ENCODE measurements around the gene PRICKLE2. TPM values are rescaled to one million over a fixed set of nuclear protein-coding genes. Genes with fewer than 3 reads are reported as not detected.

PRICKLE2 gene
- total RNA-seq, 2 experiments from 2014 or later: not detected

DNA sequence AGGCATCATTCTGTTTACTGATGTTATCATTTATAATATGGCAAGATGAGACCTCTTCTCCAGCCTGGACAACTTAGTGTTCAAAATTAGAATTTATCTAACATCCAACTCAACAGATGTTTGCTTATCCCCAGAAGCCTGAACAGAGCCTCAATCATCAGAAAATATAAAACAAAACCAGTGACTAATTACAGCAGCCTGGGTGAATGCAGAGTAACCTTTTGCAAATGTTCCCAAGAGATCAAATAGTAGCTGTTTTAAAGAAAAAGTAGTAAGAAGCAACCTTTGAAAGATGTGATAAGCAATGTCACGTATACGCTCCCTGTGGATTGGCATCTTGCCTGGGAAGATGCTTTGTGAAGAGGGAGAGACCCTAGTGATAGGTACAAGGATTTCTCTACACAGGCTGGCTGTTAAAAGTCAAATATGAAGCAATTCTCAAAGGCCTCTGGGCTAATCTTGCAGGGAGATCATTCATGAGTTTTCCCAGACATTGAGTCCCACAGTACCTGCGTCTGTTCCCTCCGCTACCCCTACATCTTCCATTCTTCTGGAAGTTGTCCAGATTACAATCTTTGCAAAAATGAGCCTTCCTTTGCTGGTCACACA lies 39.3 kb upstream of the PRICKLE2 start:
- intact Hi-C loops (cut with micrococcal nuclease): no loop called here
- Mint-ChIP-seq H3K4me1 (ENCODE audit: low read depth) (no peaks in the 10 kb centered on the region), H3K4me3 (no peak overlapping the region), H3K9me3 (no peaks in the 10 kb centered on the region), H3K27me3 (peaks cover 23% of the 10 kb centered on the region), H3K36me3 (no peaks in the 10 kb centered on the region), H3K27ac (no peak overlapping the region)
- ChIA-PET POLR2A (no interaction called here), CTCF (no interaction called here)
- DNase-seq: no peak

DNA sequence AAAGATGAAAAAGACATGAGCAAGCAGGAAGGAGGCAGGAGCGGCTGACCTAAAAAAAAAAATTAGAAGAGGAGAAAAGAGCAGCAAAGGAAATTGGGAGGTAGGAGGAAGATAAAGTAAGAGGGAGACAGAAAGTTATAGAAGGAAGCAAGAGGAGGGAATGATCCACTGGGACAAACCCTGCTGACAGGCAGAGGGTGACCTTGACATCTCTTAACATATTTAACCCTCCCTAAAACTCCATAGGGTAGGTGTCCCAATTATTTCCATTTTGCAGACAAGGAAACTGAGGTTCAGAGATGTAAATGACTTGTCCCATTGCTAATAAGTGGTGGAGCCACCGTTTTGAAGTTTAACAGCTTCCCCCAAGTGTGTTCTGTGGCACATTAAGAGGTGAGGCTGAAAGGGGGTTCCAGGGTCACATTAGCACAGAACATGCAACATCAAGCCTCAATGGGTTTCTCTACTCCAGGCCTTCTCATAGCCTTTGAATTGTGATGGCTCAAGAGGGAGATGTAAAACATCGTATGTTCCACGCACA lies 37.4 kb upstream of the PRICKLE2 start:
- CTCF ChIA-PET: interaction anchor here (1.2 kb wide), 1 partner anchor 17 kb away, joined by 3 read pairs; no protein-coding TSS in a partner anchor
- H3K4me3 Mint-ChIP-seq: no peak overlapping the region
- no peaks in the 10 kb centered on the region for H3K9me3 Mint-ChIP-seq
- H3K36me3 Mint-ChIP-seq: no peaks in the 10 kb centered on the region
- no peaks in the 10 kb centered on the region for H3K4me1 Mint-ChIP-seq (ENCODE audit: low read depth)
- DNase-seq: no peak
- peaks cover 16% of the 10 kb centered on the region for H3K27me3 Mint-ChIP-seq
- no peak overlapping the region for H3K27ac Mint-ChIP-seq
- intact Hi-C loops (cut with micrococcal nuclease): no loop called here
- POLR2A ChIA-PET: no interaction called here

DNA sequence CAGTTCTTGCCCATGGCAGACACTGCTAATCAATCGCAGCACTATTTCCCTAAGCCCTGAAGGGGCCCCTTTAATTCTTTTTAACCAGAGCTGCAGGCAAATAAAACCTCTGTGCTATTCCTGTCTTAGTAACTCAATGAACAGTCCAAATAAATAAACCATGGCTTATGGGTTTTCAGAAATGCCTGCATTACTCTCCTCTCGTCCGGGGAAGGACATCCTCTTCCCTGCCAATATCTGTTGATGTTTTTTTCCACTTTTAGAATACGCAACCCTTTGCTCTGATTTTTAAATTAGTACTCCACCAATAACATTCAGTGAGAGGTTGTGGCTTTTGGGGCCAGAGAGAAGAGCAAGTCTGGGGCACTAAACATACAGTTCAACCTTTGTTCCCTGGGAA lies 35.2 kb upstream of the PRICKLE2 start:
- ChIA-PET POLR2A (no interaction called here), CTCF (interaction anchor here (0.6 kb wide), 1 partner anchor 266 kb away, joined by 3 read pairs; no protein-coding TSS in a partner anchor)
- H3K4me3 Mint-ChIP-seq: no peak overlapping the region
- no peaks in the 10 kb centered on the region for H3K4me1 Mint-ChIP-seq (ENCODE audit: low read depth)
- peaks cover 10% of the 10 kb centered on the region for H3K27me3 Mint-ChIP-seq
- H3K36me3 Mint-ChIP-seq: no peaks in the 10 kb centered on the region
- DNase-seq: no peak
- no peak overlapping the region for H3K27ac Mint-ChIP-seq
- intact Hi-C loops (cut with micrococcal nuclease): no loop called here
- H3K9me3 Mint-ChIP-seq: no peaks in the 10 kb centered on the region

DNA sequence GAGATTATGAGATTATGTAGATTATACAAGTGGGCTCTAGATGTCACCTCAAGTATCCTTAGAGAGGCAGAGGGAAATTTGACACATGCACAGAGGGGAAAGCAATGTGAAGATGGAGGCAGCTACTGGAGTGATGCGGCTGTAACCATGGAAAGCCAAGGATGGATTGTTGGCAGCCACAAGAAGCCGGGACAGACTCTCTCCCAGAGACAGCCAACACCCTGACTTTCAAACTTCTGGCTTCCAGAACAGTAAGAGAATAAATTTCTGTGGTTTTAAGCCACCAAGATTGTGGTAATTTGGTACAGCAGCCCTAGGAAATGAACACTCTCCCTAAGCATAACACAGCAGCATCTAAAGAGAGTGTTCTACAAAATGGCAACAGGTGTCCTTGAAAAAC lies 34.4 kb upstream of the PRICKLE2 start:
- intact Hi-C loops (cut with micrococcal nuclease): no loop called here
- H3K27ac Mint-ChIP-seq: no peak overlapping the region
- no peak overlapping the region for H3K4me3 Mint-ChIP-seq
- DNase-seq: no peak
- no peaks in the 10 kb centered on the region for H3K9me3 Mint-ChIP-seq
- H3K27me3 Mint-ChIP-seq: peaks cover 7% of the 10 kb centered on the region
- ChIA-PET POLR2A (no interaction called here), CTCF (no interaction called here)
- H3K4me1 Mint-ChIP-seq (ENCODE audit: low read depth): no peaks in the 10 kb centered on the region
- no peaks in the 10 kb centered on the region for H3K36me3 Mint-ChIP-seq

DNA sequence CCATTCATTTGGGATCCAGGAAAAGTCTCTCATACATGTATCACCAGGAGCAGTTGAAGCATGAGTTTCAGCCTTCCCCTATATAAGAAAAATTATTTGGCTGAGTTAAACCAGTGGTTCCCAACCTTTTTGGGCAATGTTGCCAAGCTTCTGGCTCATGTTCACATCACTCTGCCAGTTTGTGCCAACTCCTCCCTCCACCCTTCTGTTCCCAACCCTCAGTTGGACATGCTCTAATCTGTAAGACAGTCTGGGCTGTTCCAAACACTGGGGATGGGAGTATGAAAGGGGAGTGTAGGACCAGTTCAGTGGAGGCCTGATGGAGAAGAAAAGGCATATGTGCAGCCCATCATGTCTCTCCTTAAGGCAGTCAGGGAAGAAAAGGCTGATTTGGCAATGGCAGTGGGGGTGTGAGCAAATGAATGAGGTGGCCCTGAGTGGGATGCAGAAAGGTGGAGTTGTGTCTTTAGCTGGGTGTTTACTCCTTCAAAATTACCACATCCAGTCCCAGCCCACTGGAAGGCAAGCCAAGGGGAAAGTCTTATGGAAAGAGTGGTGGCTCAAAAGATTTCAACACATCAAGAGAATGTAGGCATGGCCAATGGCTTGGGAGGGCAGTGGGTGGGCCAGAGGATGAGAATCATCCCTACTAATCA lies 32.0 kb upstream of the PRICKLE2 start:
- CTCF ChIA-PET: no interaction called here
- H3K9me3 Mint-ChIP-seq: no peaks in the 10 kb centered on the region
- H3K4me1 Mint-ChIP-seq (ENCODE audit: low read depth): no peaks in the 10 kb centered on the region
- no peak overlapping the region for H3K27ac Mint-ChIP-seq
- no peak for DNase-seq
- intact Hi-C loops (cut with micrococcal nuclease): no loop called here
- no peaks in the 10 kb centered on the region for H3K36me3 Mint-ChIP-seq
- peaks cover 11% of the 10 kb centered on the region for H3K27me3 Mint-ChIP-seq
- no peak overlapping the region for H3K4me3 Mint-ChIP-seq
- POLR2A ChIA-PET: no interaction called here

DNA sequence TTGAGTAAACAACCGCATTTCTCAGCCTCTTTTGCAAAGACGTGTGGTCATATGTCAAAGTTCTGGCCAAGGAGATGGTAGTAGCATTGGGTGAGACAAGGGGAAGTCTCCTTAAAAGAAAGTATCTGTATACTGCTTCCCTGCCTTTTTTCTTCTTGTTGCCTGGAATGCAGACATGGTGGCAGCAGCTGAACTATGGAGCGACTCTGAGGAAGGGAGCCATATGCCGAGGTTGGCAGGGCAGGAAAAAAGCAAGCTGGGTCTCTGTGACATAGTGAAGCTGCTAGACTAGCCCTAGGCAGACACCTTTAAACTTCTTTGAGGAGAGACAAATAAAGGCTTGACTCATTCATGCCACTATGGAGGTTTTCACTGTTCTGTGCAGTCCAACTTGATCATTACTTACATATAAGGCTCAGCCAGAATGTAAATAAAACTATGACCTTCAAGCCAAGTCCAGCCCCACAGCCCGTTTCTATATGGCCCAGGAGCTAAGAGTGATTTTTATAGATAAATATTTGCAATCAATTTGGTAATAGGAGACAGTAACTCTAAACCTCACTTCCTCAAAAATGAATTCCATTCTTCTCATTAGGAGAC lies 30.6 kb upstream of the PRICKLE2 start:
- H3K4me1 Mint-ChIP-seq (ENCODE audit: low read depth): no peaks in the 10 kb centered on the region
- DNase-seq: no peak
- H3K27me3 Mint-ChIP-seq: peaks cover 6% of the 10 kb centered on the region
- ChIA-PET CTCF (no interaction called here), POLR2A (no interaction called here)
- no peak overlapping the region for H3K4me3 Mint-ChIP-seq
- H3K36me3 Mint-ChIP-seq: no peaks in the 10 kb centered on the region
- no peaks in the 10 kb centered on the region for H3K9me3 Mint-ChIP-seq
- intact Hi-C loops (cut with micrococcal nuclease): no loop called here
- no peak overlapping the region for H3K27ac Mint-ChIP-seq

DNA sequence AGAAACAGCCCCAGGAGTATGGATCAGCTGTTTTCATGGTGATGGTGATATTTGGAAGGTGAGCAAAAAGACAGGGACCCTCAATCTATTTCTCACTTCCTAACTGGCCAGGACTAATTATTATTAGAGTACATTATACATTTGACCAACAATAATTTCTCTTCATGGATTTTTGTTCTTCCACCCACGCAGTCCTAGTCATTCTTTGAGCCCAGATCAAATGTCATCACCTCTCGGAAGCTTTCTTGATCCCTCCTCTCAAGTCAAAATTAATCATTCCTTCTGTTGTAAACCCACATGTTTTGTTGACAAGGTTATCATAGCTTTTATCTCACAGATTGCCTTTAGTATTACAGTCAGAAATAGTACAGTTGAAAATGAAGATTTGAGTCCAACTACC lies 29.2 kb upstream of the PRICKLE2 start:
- CTCF ChIA-PET: no interaction called here
- Mint-ChIP-seq H3K4me3 (no peak overlapping the region), H3K27me3 (peaks cover 6% of the 10 kb centered on the region), H3K4me1 (ENCODE audit: low read depth) (no peaks in the 10 kb centered on the region), H3K27ac (no peak overlapping the region), H3K36me3 (no peaks in the 10 kb centered on the region), H3K9me3 (no peaks in the 10 kb centered on the region)
- POLR2A ChIA-PET: no interaction called here
- intact Hi-C loops (cut with micrococcal nuclease): no loop called here
- no peak for DNase-seq

DNA sequence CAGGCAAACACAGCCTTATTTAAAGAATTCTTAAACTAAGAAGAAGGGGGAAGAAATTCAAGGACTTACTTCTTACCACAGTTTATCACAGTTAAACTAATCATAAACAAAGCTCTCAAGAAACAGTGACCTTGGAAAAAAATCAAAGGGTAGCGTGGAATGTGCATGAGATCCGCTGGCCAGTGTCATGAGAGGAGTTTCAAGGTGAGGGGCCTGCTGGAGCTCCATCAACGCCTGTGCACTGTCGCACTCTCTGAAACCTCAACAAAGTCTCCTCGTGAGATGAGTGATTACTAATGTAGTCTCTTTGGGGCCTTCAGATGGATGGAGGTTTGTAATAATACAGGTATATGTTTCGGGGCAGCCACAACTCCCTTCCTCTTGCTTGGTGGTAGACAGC lies 28.4 kb upstream of the PRICKLE2 start:
- H3K4me1 Mint-ChIP-seq (ENCODE audit: low read depth): no peaks in the 10 kb centered on the region
- DNase-seq: no peak
- H3K27me3 Mint-ChIP-seq: peaks cover 6% of the 10 kb centered on the region
- no peak overlapping the region for H3K4me3 Mint-ChIP-seq
- no peaks in the 10 kb centered on the region for H3K36me3 Mint-ChIP-seq
- intact Hi-C loops (cut with micrococcal nuclease): no loop called here
- H3K9me3 Mint-ChIP-seq: no peaks in the 10 kb centered on the region
- CTCF ChIA-PET: no interaction called here
- POLR2A ChIA-PET: no interaction called here
- H3K27ac Mint-ChIP-seq: no peak overlapping the region

DNA sequence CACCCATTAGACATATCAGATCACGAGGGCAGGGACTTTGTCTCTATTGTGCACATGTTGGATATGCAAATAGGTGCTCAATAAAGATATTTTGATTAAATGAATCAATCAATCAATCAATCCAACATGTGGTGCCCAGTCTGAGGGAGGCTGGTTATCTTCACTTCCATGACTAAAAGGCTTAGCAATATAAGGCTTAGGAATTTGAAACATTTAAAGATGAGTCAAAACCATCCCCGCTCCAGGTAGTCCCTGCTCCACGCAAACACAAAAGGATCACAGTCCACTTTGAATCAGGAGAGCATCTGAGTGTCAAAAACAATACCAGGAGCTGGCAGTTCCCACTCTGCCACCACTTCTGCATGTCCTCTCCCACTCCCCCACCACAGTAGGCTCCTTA lies 25.8 kb upstream of the PRICKLE2 start:
- intact Hi-C loops (cut with micrococcal nuclease): no loop called here
- Mint-ChIP-seq H3K9me3 (no peaks in the 10 kb centered on the region), H3K27ac (no peak overlapping the region), H3K27me3 (peaks cover 7% of the 10 kb centered on the region), H3K4me3 (no peak overlapping the region), H3K4me1 (ENCODE audit: low read depth) (no peaks in the 10 kb centered on the region), H3K36me3 (no peaks in the 10 kb centered on the region)
- CTCF ChIA-PET: no interaction called here
- no peak for DNase-seq
- POLR2A ChIA-PET: interaction anchor here (0.6 kb wide), 1 partner anchor 573 kb away, joined by 3 read pairs; no protein-coding TSS in a partner anchor

DNA sequence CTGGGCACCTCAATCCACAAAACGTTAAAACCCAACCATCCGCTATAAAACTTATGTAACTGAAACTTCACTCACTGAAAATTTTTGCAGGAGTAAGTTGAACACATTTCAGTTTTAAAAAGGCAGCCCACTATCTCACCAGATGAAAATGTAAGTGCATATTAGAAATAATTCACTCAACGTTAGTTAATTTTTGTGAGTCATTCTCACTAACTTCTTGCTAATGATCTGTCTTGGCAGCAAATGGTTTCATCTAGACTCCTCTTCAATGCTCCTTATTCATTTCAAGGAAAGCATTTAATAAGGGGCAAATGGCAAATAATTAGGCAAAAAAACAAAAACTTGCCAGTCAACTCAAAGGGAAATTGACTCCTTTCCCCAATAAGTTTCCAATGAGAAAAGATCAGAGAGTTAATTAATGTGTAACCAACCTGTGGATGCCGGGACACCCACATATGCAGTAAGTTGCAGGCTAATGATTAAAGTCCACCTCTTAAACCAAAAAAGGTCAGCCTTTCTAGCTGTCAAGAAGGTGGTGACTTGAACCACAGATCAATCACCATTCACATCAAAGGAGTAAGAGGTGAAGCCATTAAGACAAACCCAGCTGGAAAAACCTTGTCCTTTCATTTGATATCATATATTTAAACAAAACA lies 22.9 kb upstream of the PRICKLE2 start:
- Mint-ChIP-seq H3K27ac (no peak overlapping the region), H3K27me3 (peaks cover 6% of the 10 kb centered on the region), H3K9me3 (no peaks in the 10 kb centered on the region)

DNA sequence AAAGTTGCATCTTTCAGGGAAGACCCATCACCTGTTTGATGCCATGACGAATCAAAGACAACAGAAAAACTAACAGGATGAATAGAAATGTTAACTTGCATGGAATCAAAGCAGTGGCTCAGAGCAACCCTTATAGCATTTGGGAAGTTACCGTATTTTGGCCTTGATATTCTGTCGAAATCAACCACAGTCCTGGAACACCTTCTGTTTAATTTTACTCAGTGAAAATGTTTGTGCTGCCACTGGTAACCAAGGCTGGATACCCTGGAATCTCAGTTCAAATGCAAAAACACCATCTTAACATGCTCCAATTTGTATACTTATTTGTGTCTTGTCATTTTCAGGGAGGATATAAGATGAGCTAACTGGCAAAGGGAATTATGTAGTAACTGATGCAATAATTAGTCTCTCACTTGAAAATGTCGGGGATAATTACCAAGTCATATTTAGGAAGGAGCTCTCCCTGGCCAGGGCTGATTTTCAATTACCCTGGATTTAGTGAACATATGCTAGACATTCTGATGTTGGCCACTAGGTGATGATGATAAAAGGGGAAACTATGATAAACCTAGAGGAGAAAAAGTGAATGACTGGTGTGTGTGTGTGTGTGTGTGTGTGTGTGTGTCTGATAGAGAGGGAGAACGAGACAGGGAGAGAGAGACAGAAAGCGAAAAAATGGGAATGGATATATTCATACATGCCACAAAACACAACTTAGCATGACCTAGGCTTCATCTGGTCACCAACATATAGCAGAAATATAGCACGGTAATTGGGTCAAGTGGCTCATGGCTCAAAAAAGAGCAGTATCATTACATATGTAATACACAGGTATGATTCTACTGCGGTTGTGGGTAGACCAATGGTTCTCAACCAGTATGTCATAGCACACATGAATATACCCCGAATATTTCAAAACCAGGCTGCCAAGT lies 19.0 kb upstream of the PRICKLE2 start:
- H3K4me1 Mint-ChIP-seq (ENCODE audit: low read depth): no peaks in the 10 kb centered on the region
- ChIA-PET POLR2A (no interaction called here), CTCF (interaction anchor here (1.3 kb wide), 1 partner anchor 75 kb away, joined by 3 read pairs; no protein-coding TSS in a partner anchor)
- no peak for DNase-seq
- no peak overlapping the region for H3K4me3 Mint-ChIP-seq
- H3K36me3 Mint-ChIP-seq: no peaks in the 10 kb centered on the region
- H3K9me3 Mint-ChIP-seq: no peaks in the 10 kb centered on the region
- H3K27ac Mint-ChIP-seq: no peak overlapping the region
- peaks cover 6% of the 10 kb centered on the region for H3K27me3 Mint-ChIP-seq
- intact Hi-C loops (cut with micrococcal nuclease): no loop called here

More for the DNA sequence above, 22.9 kb upstream of the PRICKLE2 start:
- CTCF ChIA-PET: no interaction called here
- no peaks in the 10 kb centered on the region for H3K36me3 Mint-ChIP-seq
- H3K4me1 Mint-ChIP-seq (ENCODE audit: low read depth): no peaks in the 10 kb centered on the region
- no peak overlapping the region for H3K4me3 Mint-ChIP-seq
- intact Hi-C loops (cut with micrococcal nuclease): no loop called here
- no peak for DNase-seq
- POLR2A ChIA-PET: no interaction called here

DNA sequence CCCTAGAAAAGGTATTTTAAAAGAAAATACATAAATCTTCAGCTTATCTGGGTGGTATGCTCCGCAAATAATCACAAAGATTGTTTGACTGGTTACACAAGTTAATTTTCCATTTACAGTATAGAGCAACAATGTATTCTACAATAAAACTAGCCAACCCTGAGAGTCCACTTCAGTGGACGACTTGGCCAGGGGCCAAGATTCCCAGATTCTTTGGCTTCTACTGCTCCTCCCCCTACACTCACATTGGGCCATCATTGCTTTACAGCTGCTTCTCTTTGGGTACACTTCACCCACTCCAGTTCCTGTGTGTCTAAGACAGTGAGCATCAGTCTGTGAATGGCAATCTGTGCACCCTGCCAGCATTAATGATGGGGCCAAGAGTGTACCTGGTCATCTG lies 17.2 kb upstream of the PRICKLE2 start:
- no peak overlapping the region for H3K4me3 Mint-ChIP-seq
- no peaks in the 10 kb centered on the region for H3K4me1 Mint-ChIP-seq (ENCODE audit: low read depth)
- POLR2A ChIA-PET: no interaction called here
- H3K9me3 Mint-ChIP-seq: no peaks in the 10 kb centered on the region
- intact Hi-C loops (cut with micrococcal nuclease): no loop called here
- no peak for DNase-seq
- H3K36me3 Mint-ChIP-seq: no peaks in the 10 kb centered on the region
- peaks cover 6% of the 10 kb centered on the region for H3K27me3 Mint-ChIP-seq
- no peak overlapping the region for H3K27ac Mint-ChIP-seq
- CTCF ChIA-PET: no interaction called here

All from activated CD4-positive, alpha-beta memory T cell treated with anti-CD3 and anti-CD28 coated beads for 36 hours (primary cell).